ENCODE data around the gene POLRMT. TPM values are rescaled to one million over a fixed set of nuclear protein-coding genes. Genes with fewer than 3 reads are reported as not detected.

The POLRMT gene
- total RNA-seq, 1 donor from 2014 or later = 71.1 TPM

DNA sequence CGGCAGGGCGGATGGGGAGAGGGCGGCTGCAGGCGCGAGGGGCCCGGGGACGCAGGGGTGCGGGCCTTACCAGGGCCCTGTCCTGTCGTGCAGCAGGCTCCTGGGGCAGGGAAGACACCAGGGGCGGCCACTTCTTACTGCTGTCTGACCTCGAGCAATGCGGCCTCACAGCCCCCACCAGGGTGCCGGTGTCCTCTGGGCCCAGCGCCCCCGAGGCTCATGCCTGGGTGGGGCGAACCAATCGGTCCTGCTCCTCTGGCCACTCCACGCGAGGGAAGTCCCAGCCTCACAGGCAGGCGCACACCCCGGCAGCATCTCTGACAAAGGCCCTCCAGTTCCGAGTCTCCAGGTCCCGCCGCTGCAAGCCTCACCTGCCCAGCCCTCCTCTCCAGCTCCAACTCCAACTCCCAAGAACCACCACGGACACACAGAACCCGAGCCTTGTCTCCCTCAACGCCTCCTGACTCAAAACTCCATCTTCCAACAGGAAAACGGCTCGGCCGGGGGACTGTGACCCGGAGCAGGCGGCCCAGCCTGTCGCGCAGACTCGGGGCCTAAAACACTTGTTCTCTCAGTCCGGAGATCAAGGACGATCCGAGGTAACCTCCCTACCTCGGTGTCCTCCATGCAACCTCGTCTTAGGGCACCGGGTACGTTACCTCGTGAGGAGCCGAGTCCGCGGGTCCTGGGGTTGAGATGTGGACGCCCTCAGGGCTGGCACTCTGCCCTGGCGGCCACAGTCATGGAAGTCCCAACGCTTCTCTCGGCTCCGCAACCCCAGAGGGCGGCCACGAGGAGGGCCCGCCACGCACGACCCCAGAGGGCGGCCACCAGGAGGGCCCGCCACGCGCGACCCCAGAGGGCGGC is 12.8 kb upstream of the POLRMT start:
- H3K4me3 Mint-ChIP-seq = no peak overlapping the region
- H3K9me3 Mint-ChIP-seq = no peaks in the 10 kb centered on the region
- H3K36me3 Mint-ChIP-seq (ENCODE audit: low read depth) = peaks cover 3% of the 10 kb centered on the region
- no peak overlapping the region for H3K27ac Mint-ChIP-seq (ENCODE audit: unreplicated experiment)
- no peak for DNase-seq (ENCODE audit: low read depth, low spot score)
- peaks cover 3% of the 10 kb centered on the region for H3K27me3 Mint-ChIP-seq (ENCODE audit: low read depth)
- no peak for TF ChIP-seq CTCF (conservative IDR thresholded peaks at IDR 0.05)
- no peaks in the 10 kb centered on the region for H3K4me1 Mint-ChIP-seq

DNA sequence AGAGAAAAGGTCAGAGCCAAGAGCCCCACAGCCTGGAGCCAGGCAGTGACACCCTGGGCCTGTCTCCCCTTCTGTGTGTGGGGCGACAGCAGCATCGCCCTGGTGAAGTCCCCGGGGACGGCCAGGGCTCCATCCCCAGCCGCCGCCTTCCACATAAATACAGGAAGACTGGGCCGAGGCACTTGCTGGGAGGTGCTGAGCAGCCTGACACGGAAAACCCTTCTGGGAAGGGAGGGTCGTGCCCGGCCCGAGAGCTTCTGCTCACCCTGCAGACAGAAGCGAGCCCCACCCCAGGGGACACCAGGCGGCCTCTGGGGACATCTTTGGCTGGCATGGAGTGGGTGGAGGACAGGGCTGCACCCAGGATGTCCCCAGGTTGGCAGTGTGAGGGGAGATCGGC is 11.5 kb upstream of the POLRMT start:
- no peak overlapping the region for H3K27ac Mint-ChIP-seq (ENCODE audit: unreplicated experiment)
- H3K4me1 Mint-ChIP-seq = no peaks in the 10 kb centered on the region
- H3K27me3 Mint-ChIP-seq (ENCODE audit: low read depth) = peaks cover 5% of the 10 kb centered on the region
- DNase-seq (ENCODE audit: low read depth, low spot score) = no peak
- H3K9me3 Mint-ChIP-seq = no peaks in the 10 kb centered on the region
- TF ChIP-seq CTCF (conservative IDR thresholded peaks at IDR 0.05) = no peak
- H3K36me3 Mint-ChIP-seq (ENCODE audit: low read depth) = peaks cover 3% of the 10 kb centered on the region
- H3K4me3 Mint-ChIP-seq = no peak overlapping the region

GRCh38 chr19:644363-644762 is 11.0 kb upstream of the POLRMT start:
- peaks cover 1% of the 10 kb centered on the region for H3K4me1 Mint-ChIP-seq
- peaks cover 6% of the 10 kb centered on the region for H3K27me3 Mint-ChIP-seq (ENCODE audit: low read depth)
- no peak for DNase-seq (ENCODE audit: low read depth, low spot score)
- no peak overlapping the region for H3K4me3 Mint-ChIP-seq
- H3K36me3 Mint-ChIP-seq (ENCODE audit: low read depth) = peaks cover 3% of the 10 kb centered on the region
- H3K27ac Mint-ChIP-seq (ENCODE audit: unreplicated experiment) = no peak overlapping the region
- H3K9me3 Mint-ChIP-seq = no peaks in the 10 kb centered on the region
- no peak for TF ChIP-seq CTCF (conservative IDR thresholded peaks at IDR 0.05)

DNA sequence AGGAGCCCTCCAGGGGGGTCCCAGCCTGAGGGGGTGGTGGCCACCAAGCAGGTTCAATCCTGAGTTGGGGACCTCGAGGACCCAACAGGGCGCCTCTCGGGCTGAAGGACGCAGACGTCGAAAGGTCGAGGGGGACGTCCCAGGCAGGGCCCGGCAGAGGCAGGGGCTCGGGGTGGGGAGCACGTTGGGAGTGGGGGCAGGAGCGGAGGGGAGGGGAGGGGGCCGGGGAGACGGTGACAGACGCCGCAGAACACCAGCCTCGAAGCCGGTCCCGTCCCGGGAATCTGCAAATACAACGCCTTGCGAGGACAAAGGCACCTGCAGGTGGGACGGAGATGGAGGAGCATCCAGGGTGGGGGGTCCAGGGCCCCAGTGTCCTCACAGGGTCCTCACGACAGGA is 10.4 kb upstream of the POLRMT start:
- H3K4me3 Mint-ChIP-seq = no peak overlapping the region
- peaks cover 11% of the 10 kb centered on the region for H3K27me3 Mint-ChIP-seq (ENCODE audit: low read depth)
- H3K9me3 Mint-ChIP-seq = no peaks in the 10 kb centered on the region
- no peak for DNase-seq (ENCODE audit: low read depth, low spot score)
- TF ChIP-seq CTCF (conservative IDR thresholded peaks at IDR 0.05) = no peak
- peaks cover 3% of the 10 kb centered on the region for H3K36me3 Mint-ChIP-seq (ENCODE audit: low read depth)
- H3K27ac Mint-ChIP-seq (ENCODE audit: unreplicated experiment) = no peak overlapping the region
- peaks cover 5% of the 10 kb centered on the region for H3K4me1 Mint-ChIP-seq

DNA sequence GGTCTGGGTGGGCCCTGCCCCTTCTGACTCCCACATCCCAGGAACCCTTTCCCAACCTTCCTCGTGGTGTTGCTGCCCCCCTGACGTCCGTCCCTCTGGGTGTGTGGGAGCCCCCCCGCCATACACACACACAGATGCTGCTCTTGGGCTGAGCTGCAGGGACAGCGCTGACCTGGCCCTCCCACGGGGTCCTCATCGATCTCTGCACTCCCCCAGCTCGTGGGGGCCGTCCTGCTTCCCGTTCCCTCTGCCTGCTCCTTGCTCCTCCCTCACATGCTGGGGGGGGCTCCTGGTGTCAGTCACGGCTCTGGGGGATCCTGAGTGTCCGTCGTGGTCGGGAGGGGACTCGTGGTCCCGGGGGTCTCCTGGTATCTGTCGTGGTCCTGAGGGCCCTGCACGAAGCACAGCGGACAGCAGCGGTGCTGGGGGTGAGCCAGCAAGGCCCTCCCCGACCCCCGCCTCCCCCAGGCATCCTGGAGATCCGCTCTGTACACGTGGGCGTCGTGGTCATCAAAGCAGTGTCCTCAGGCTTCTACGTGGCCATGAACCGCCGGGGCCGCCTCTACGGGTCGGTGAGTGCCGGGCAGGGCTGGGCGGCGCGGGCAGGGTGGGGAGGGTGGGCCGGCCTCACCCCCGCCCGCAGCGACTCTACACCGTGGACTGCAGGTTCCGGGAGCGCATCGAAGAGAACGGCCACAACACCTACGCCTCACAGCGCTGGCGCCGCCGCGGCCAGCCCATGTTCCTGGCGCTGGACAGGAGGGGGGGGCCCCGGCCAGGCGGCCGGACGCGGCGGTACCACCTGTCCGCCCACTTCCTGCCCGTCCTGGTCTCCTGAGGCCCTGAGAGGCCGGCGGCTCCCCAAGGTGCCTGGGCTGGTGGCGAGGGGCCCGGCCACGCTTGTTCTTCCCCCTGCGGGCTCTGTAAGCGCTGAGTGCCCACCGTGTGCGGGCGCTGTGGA is 9.7 kb upstream of the POLRMT start:
- no peaks in the 10 kb centered on the region for H3K9me3 Mint-ChIP-seq

More for the DNA sequence above, 9.7 kb upstream of the POLRMT start:
- TF ChIP-seq CTCF (conservative IDR thresholded peaks at IDR 0.05) = no peak
- H3K4me1 Mint-ChIP-seq = peaks cover 5% of the 10 kb centered on the region
- H3K36me3 Mint-ChIP-seq (ENCODE audit: low read depth) = peaks cover 3% of the 10 kb centered on the region
- no peak for DNase-seq (ENCODE audit: low read depth, low spot score)
- peaks cover 14% of the 10 kb centered on the region for H3K27me3 Mint-ChIP-seq (ENCODE audit: low read depth)
- H3K27ac Mint-ChIP-seq (ENCODE audit: unreplicated experiment) = no peak overlapping the region
- H3K4me3 Mint-ChIP-seq = no peak overlapping the region
